HG02884 (cell line): Measurements from ENCODE around the gene CTDSPL.
"Not testable (repeated sequence)": the region's sequence is repeated elsewhere in the genome, so short reads cannot be mapped to it uniquely, and the experiment has no call there.

Experiments
- ATAC-seq: cut with Tn5 transposase; IDR thresholded peaks from one replicate; pipeline ENCODE4 v1.9.1; 2021; ENCODE audit warnings: mild to moderate bottlenecking, moderate library complexity; ENCODE audit not compliant: unreplicated experiment

CTDSPL gene

GRCh38 chr3:37861620-37862041 lies at the start of gene CTDSPL:
CTDSPL (plus strand) TSS chr3:37861880; CDS start chr3:37862200, 320 bp downstream.
- ATAC-seq, result no peak

GRCh38 chr3:37812499-37812896 lies 49.2 kb upstream of the CTDSPL start:
- ATAC-seq, result no peak

GRCh38 chr3:37813403-37813802 lies 48.3 kb upstream of the CTDSPL start:
- no peak for ATAC-seq

- no peak for ATAC-seq
Observed at GRCh38 chr3:37814547-37814946, 47.1 kb upstream of the CTDSPL start.

GRCh38 chr3:37815156-37815555 lies 46.5 kb upstream of the CTDSPL start:
- not testable (repeated sequence) for ATAC-seq

- no peak for ATAC-seq
Observed at GRCh38 chr3:37816271-37816670, 45.4 kb upstream of the CTDSPL start.

- no peak for ATAC-seq
Observed at GRCh38 chr3:37819591-37819990, 42.1 kb upstream of the CTDSPL start.

- ATAC-seq, result no peak
Observed at GRCh38 chr3:37820286-37820685, 41.4 kb upstream of the CTDSPL start.

GRCh38 chr3:37823189-37823588 lies 38.5 kb upstream of the CTDSPL start:
- no peak for ATAC-seq

GRCh38 chr3:37824090-37824953 lies 37.4 kb upstream of the CTDSPL start:
- ATAC-seq, result no peak

GRCh38 chr3:37824954-37825328 lies 36.7 kb upstream of the CTDSPL start:
- ATAC-seq, result no peak

- ATAC-seq, result no peak
Observed at GRCh38 chr3:37825744-37826400, 35.8 kb upstream of the CTDSPL start.

- no peak for ATAC-seq
Observed at GRCh38 chr3:37826502-37826901, 35.2 kb upstream of the CTDSPL start.

GRCh38 chr3:37826933-37827332 lies 34.7 kb upstream of the CTDSPL start:
- ATAC-seq, result no peak

GRCh38 chr3:37832480-37832879 lies 29.2 kb upstream of the CTDSPL start:
- no peak for ATAC-seq

- ATAC-seq, result no peak
Observed at GRCh38 chr3:37833302-37834186, 28.1 kb upstream of the CTDSPL start.

- no peak for ATAC-seq
Observed at GRCh38 chr3:37836589-37836988, 25.1 kb upstream of the CTDSPL start.

- ATAC-seq, result no peak
Observed at GRCh38 chr3:37847689-37848088, 14.0 kb upstream of the CTDSPL start.

GRCh38 chr3:37849146-37849923 lies 12.3 kb upstream of the CTDSPL start:
- no peak for ATAC-seq

GRCh38 chr3:37852097-37852496 lies 9.6 kb upstream of the CTDSPL start:
- no peak for ATAC-seq

- ATAC-seq, result no peak
Observed at GRCh38 chr3:37852771-37853170, 8.9 kb upstream of the CTDSPL start.
